Osteoblast (primary cell): ENCODE results near the gene DAPK1. TPM values are rescaled to one million over a fixed set of nuclear protein-coding genes. Genes with fewer than 3 reads are reported as not detected.

Source experiments
- DNase-seq: peaks from one replicate; pipeline ENCODE4 v3.0.0; 2011; ENCODE audit warnings: low spot score, mixed read lengths; ENCODE audit not compliant: insufficient read length; ENCODE audit errors: missing footprints
- H2AFZ ChIP-seq: 2 replicates; pipeline ENCODE4 v1.6.0; 2011; ENCODE audit warnings: mild to moderate bottlenecking, low read length
- H3K27ac ChIP-seq: 2 replicates; pipeline ENCODE4 v1.5.1; 2011; ENCODE audit warnings: mild to moderate bottlenecking, low read depth, low read length, moderate library complexity
- H3K27me3 ChIP-seq: 2 replicates; pipeline ENCODE4 v1.6.0; 2012; ENCODE audit warnings: mild to moderate bottlenecking, control low read depth, inconsistent platforms, low read length, moderate library complexity; ENCODE audit not compliant: insufficient read depth
- H3K36me3 ChIP-seq: 2 replicates; pipeline ENCODE4 v1.5.1; 2011; ENCODE audit warnings: mild to moderate bottlenecking, low read length, control low read depth, moderate library complexity; ENCODE audit not compliant: insufficient read depth
- H3K4me1 ChIP-seq: 2 replicates; pipeline ENCODE4 v1.5.1; 2011; ENCODE audit warnings: mild to moderate bottlenecking, low read length, control low read depth, moderate library complexity; ENCODE audit not compliant: insufficient read depth
- H3K4me2 ChIP-seq: 2 replicates; pipeline ENCODE4 v1.6.0; 2011; ENCODE audit warnings: mild to moderate bottlenecking, low read length; ENCODE audit not compliant: insufficient read depth
- H3K4me3 ChIP-seq: fragments of 200-600 bp; sonication (generic); 3 replicates; pipeline ENCODE4 v1.5.1; 2012; ENCODE audit warnings: mild to moderate bottlenecking, low read length, inconsistent platforms; ENCODE audit not compliant: insufficient read depth
- H3K79me2 ChIP-seq: 2 replicates; pipeline ENCODE4 v1.6.0; 2012; ENCODE audit warnings: mild to moderate bottlenecking, low read length, control low read depth, inconsistent platforms; ENCODE audit not compliant: insufficient read depth
- H3K9me3 ChIP-seq: 2 replicates; pipeline ENCODE4 v1.5.1; 2011; ENCODE audit warnings: low read depth, low read length, control low read depth
- H4K20me1 ChIP-seq: 2 replicates; pipeline ENCODE4 v1.6.0; 2012; ENCODE audit warnings: mild to moderate bottlenecking, low read length, control low read depth; ENCODE audit not compliant: insufficient read depth
- total RNA-seq: library from RNA; depleted of rRNA; stranded (reverse); fragments of >200 nt; gene quantifications from 2 replicates; pipeline ENCODE4 v1.2.3, GENCODE V29; 2012
- TF ChIP-seq, protein P1 (sequence below): IDR thresholded peaks from 2 replicates; pipeline ENCODE4 v1.5.1; 2011; ENCODE audit warnings: mild to moderate bottlenecking, low read depth, low read length, moderate library complexity; ENCODE audit errors: extremely low read depth

The DAPK1 gene
- total RNA-seq, 1 donor: 55.4 TPM

- no peak overlapping the region for H3K27ac ChIP-seq
- H3K4me3 ChIP-seq: no peak overlapping the region
- H3K27me3 ChIP-seq: no peaks in the 10 kb centered on the region
- no peak overlapping the region for H3K4me2 ChIP-seq
- no peak for DNase-seq
- TF ChIP-seq, protein P1, sequence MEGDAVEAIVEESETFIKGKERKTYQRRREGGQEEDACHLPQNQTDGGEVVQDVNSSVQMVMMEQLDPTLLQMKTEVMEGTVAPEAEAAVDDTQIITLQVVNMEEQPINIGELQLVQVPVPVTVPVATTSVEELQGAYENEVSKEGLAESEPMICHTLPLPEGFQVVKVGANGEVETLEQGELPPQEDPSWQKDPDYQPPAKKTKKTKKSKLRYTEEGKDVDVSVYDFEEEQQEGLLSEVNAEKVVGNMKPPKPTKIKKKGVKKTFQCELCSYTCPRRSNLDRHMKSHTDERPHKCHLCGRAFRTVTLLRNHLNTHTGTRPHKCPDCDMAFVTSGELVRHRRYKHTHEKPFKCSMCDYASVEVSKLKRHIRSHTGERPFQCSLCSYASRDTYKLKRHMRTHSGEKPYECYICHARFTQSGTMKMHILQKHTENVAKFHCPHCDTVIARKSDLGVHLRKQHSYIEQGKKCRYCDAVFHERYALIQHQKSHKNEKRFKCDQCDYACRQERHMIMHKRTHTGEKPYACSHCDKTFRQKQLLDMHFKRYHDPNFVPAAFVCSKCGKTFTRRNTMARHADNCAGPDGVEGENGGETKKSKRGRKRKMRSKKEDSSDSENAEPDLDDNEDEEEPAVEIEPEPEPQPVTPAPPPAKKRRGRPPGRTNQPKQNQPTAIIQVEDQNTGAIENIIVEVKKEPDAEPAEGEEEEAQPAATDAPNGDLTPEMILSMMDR: no peak
- H2AFZ ChIP-seq: no peak overlapping the region
- no peaks in the 10 kb centered on the region for H3K79me2 ChIP-seq
- H3K9me3 ChIP-seq: no peaks in the 10 kb centered on the region
- no peaks in the 10 kb centered on the region for H4K20me1 ChIP-seq
- no peaks in the 10 kb centered on the region for H3K4me1 ChIP-seq
- no peaks in the 10 kb centered on the region for H3K36me3 ChIP-seq
Observed at GRCh38 chr9:87529671-87530070, 32.0 kb downstream of the DAPK1 start.

GRCh38 chr9:87530716-87531115, 33.0 kb downstream of the DAPK1 start:
- H3K27me3 ChIP-seq: no peaks in the 10 kb centered on the region
- no peaks in the 10 kb centered on the region for H3K79me2 ChIP-seq
- no peaks in the 10 kb centered on the region for H4K20me1 ChIP-seq
- H3K27ac ChIP-seq: no peak overlapping the region
- TF ChIP-seq, protein P1: no peak
- no peaks in the 10 kb centered on the region for H3K4me1 ChIP-seq
- no peak overlapping the region for H3K4me3 ChIP-seq
- no peaks in the 10 kb centered on the region for H3K36me3 ChIP-seq
- no peak overlapping the region for H3K4me2 ChIP-seq
- no peak for DNase-seq
- H3K9me3 ChIP-seq: no peaks in the 10 kb centered on the region
- no peak overlapping the region for H2AFZ ChIP-seq

DNA sequence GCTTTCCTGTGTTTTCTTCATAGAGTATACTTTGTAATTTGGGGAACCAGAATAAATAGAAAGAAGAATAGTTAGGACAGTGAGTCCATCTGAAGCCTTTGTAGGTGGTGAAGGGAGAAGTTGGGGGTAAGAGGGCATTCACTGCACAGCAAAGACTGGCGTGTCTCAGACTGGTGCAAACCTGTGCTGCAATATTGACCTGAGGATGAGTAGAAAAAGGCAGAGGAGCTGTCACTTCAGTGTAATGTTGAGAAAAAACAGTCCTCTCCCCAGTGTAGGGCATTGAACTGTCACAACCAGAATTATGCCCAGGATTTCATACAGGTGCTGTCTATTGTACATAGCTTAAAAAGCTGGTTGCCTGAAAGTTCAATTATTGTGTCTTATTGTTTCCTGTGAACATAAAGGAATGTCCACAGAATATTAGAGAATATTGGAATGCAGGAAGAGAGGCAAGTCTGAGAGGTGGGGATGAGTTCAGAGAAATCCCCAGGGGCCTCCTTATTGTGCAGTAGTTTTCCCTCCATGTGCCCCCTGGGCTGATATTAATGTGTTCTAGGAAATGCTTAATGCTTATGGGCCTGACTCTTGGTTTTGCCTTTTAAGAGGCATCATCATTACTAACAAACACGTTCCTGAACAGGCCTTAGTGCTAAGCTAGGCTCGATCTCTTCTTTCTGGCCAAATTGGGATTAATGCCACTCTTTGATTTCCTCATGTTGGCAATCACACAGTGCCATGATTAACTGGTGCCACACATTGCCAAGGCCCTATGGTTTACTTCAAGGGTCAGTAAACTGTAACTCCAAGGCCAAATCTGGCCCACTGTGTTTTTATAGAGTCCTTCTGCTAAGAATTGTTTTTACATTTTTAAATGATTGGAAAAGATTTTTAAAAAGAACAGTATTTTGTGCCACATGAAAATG, 34.0 kb downstream of the DAPK1 start:
- no peaks in the 10 kb centered on the region for H4K20me1 ChIP-seq
- no peak for DNase-seq
- H3K27me3 ChIP-seq: no peaks in the 10 kb centered on the region
- H2AFZ ChIP-seq: no peak overlapping the region
- H3K4me2 ChIP-seq: no peak overlapping the region
- no peaks in the 10 kb centered on the region for H3K36me3 ChIP-seq
- no peaks in the 10 kb centered on the region for H3K4me1 ChIP-seq
- TF ChIP-seq, protein P1: no peak
- no peaks in the 10 kb centered on the region for H3K79me2 ChIP-seq
- no peaks in the 10 kb centered on the region for H3K9me3 ChIP-seq
- no peak overlapping the region for H3K4me3 ChIP-seq
- H3K27ac ChIP-seq: no peak overlapping the region

DNA sequence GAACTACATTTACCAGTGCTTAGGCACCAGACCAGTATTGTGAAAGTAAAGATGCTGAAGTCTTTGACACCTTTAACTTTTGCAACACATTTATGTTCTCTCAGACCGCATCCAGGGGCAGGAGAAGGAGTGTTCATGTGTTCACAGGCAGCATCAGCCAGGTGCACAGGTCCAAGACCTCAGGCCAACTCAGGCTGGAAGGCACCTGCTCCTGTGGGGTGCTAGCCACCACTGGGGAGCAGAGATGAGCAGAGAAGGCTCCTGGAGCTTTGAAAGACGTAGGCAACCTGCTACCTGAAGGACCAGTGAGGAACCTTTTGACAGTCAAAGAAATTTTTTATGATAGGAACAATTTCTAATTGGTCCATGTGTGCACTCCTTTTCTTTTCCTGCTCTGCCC, 35.6 kb downstream of the DAPK1 start:
- Histone ChIP-seq H3K36me3 (no peaks in the 10 kb centered on the region), H3K79me2 (no peaks in the 10 kb centered on the region)
- TF ChIP-seq, protein P1: no peak

More for the DNA sequence above, 35.6 kb downstream of the DAPK1 start:
- no peak overlapping the region for H2AFZ ChIP-seq
- no peaks in the 10 kb centered on the region for H3K4me1 ChIP-seq
- no peak overlapping the region for H3K27ac ChIP-seq
- DNase-seq: no peak
- H3K27me3 ChIP-seq: no peaks in the 10 kb centered on the region
- H3K4me2 ChIP-seq: no peak overlapping the region
- no peaks in the 10 kb centered on the region for H4K20me1 ChIP-seq
- no peaks in the 10 kb centered on the region for H3K9me3 ChIP-seq
- no peak overlapping the region for H3K4me3 ChIP-seq
